Measurements from ENCODE around the gene ATXN2. TPM values are rescaled to one million over a fixed set of nuclear protein-coding genes. Genes with fewer than 3 reads are reported as not detected.

The ATXN2 gene
- total RNA-seq, 1 experiment from 2014 or later: 72.9 TPM

DNA sequence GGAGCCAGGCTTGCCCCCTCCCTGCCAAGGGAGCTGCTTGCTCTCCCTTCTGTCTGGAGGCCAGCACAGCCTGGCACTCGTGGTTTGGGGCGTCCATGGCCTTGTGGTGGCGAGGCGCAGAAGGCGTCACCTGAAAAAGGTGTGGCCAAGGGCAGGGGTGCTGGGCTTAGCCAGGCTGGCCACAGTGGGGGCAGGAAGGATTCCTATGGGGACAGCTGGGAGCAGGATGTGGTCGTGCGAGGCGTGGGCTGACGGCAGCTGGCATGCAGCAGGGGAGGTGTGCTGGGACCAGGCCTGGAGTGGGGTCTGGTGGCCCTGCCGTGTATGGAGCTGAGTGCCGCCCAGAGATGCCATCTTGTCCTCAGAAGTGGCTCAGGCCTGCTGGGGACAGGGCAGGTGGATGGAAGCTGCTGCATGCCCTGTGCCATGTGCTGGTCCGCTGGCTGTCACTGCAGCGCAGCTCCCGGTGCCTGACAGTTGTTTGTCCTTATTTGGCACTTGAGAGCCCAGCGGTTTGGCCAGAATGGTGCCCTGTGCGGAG lies 163.4 kb downstream of the ATXN2 start:
- Histone ChIP-seq H3K14ac (ENCODE audit: insufficient read depth, low read length) (peak overlapping the region; percentile 60; the same call in 1 of the 2 replicates), H2AK5ac (ENCODE audit: insufficient read length, low read length) (no peak overlapping the region), H3K9me3 (ENCODE audit: control insufficient read depth, low read depth, low read length) (no peaks in the 10 kb centered on the region), H3K23ac (ENCODE audit: insufficient read length, low read depth, low read length) (no peak overlapping the region), H3K18ac (ENCODE audit: insufficient read length, low read depth, low read length) (peak overlapping the region; percentile 21), H3T11ph (ENCODE audit: low read length) (no peak overlapping the region), H2BK12ac (ENCODE audit: insufficient read length, low read depth, low read length) (no peak overlapping the region), H3K27me3 (ENCODE audit: insufficient read depth, low read length) (no peaks in the 10 kb centered on the region), H3K4me2 (ENCODE audit: insufficient read depth, insufficient read length, low read length) (no peak overlapping the region), H3K4me1 (ENCODE audit: insufficient read depth, low read length) (peaks cover 15% of the 10 kb centered on the region; the same call in 1 of the 2 replicates), H3K9ac (ENCODE audit: extremely low read depth, insufficient read length, low read length) (no peak overlapping the region), H3K79me2 (ENCODE audit: insufficient read depth, low read length) (peaks cover 17% of the 10 kb centered on the region; the same call in 1 of the 2 replicates), H4K5ac (ENCODE audit: insufficient read length, low read depth, low read length) (no peak overlapping the region), H3K27ac (ENCODE audit: insufficient read length, low read depth, low read length) (no peak overlapping the region), H4K20me1 (ENCODE audit: control insufficient read depth, insufficient read depth, insufficient read length) (no peaks in the 10 kb centered on the region), H2BK15ac (ENCODE audit: low read depth, low read length) (0 out of 2 replicates have a peak overlapping the region, but pooled peaks have one; percentile 6), H4K91ac (ENCODE audit: insufficient read length, low read depth, low read length) (no peak overlapping the region), H2BK5ac (ENCODE audit: insufficient read length, low read length) (peak overlapping the region; percentile 41), H2BK120ac (ENCODE audit: low read depth, low read length, poor library complexity, severe bottlenecking) (no peak overlapping the region), H3K4ac (ENCODE audit: low read depth, low read length) (no peak overlapping the region; the same call in 1 of the 2 replicates), H3K23me2 (ENCODE audit: insufficient read length, low read depth, low read length, poor library complexity, severe bottlenecking) (no peaks in the 10 kb centered on the region), H2BK20ac (ENCODE audit: low read depth, low read length, poor library complexity, severe bottlenecking) (no peak overlapping the region), H4K8ac (replicated peaks; ENCODE audit: insufficient read length, low read depth, low read length) (no peak overlapping the region), H3K56ac (ENCODE audit: insufficient read length, low read depth, low read length) (no peak overlapping the region), H2AFZ (ENCODE audit: low read length) (no peak overlapping the region), H3K79me1 (ENCODE audit: insufficient read depth, low read depth, low read length, poor library complexity, severe bottlenecking) (no peaks in the 10 kb centered on the region)
- TF ChIP-seq, protein P1, sequence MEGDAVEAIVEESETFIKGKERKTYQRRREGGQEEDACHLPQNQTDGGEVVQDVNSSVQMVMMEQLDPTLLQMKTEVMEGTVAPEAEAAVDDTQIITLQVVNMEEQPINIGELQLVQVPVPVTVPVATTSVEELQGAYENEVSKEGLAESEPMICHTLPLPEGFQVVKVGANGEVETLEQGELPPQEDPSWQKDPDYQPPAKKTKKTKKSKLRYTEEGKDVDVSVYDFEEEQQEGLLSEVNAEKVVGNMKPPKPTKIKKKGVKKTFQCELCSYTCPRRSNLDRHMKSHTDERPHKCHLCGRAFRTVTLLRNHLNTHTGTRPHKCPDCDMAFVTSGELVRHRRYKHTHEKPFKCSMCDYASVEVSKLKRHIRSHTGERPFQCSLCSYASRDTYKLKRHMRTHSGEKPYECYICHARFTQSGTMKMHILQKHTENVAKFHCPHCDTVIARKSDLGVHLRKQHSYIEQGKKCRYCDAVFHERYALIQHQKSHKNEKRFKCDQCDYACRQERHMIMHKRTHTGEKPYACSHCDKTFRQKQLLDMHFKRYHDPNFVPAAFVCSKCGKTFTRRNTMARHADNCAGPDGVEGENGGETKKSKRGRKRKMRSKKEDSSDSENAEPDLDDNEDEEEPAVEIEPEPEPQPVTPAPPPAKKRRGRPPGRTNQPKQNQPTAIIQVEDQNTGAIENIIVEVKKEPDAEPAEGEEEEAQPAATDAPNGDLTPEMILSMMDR (conservative IDR thresholded peaks at IDR 0.05): no peak
- peak overlapping the region in 2 of 3 experiments; percentile 53 to 95; a peak in 2 of 7 replicates for H3K27ac Mint-ChIP-seq
- DNase-seq: no peak
- no peaks in the 10 kb centered on the region for H3K9me3 Mint-ChIP-seq
- H3K4me1 Mint-ChIP-seq: peaks cover 45 to 51% of the 10 kb centered on the region in 2 experiments
- no peaks in the 10 kb centered on the region; the same call in 1 of the 2 replicates for H3K27me3 Mint-ChIP-seq (ENCODE audit: low read depth)
- no CpG with 5 or more reads among the region's 16 CpGs for WGBS (ENCODE audit: extremely low coverage, insufficient read length, low lambda C conversion rate)
- peak overlapping the region in 1 of 2 experiments; percentile 34; a peak in 1 of 5 replicates for H3K4me3 Mint-ChIP-seq
- H3K36me3 Mint-ChIP-seq (ENCODE audit: insufficient read depth in 1 of 3, low read depth in 3 of 3): peaks cover 0 to 7% (median 5%) of the 10 kb centered on the region in 3 experiments; a peak in 6 of 7 replicates

All from H9 (cell line).